RWPE2 (cell line): ENCODE data around the gene ZDHHC8.
A peak's percentile ranks its signal among the peaks of the same experiment; 100 is the strongest.

Source experiments
- ATAC-seq: fragments of 200-7000 bp; cut with Tn5 transposase; 3 replicates; pipeline ENCODE4 v1.9.1; 2021; ENCODE audit warnings: low read depth
- DNase-seq: peaks from one replicate; pipeline ENCODE4 v3.0.0-alpha.2; 2020; ENCODE audit warnings: low spot score
- H3K27ac ChIP-seq: fragments of 450-650 bp; 2 replicates; pipeline ENCODE4 v1.5.1; 2017; ENCODE audit warnings: mild to moderate bottlenecking; ENCODE audit not compliant: poor library complexity, severe bottlenecking
- H3K27me3 ChIP-seq: fragments of 250-450 bp; sonication (Bioruptor Pico); 2 replicates; pipeline ENCODE4 v1.5.1; 2021; ENCODE audit warnings: mild to moderate bottlenecking, moderate library complexity; ENCODE audit not compliant: insufficient read depth, poor library complexity, severe bottlenecking
- H3K36me3 ChIP-seq: fragments of 250-450 bp; sonication (Bioruptor Pico); 2 replicates; pipeline ENCODE4 v1.5.1; 2020; ENCODE audit warnings: low read depth, mild to moderate bottlenecking, moderate library complexity
- H3K4me1 ChIP-seq: fragments of 250-450 bp; sonication (Bioruptor Pico); 2 replicates; pipeline ENCODE4 v1.5.1; 2021; ENCODE audit warnings: mild to moderate bottlenecking, moderate library complexity; ENCODE audit not compliant: insufficient read depth, poor library complexity, severe bottlenecking
- H3K4me3 ChIP-seq: fragments of 250-450 bp; sonication (Bioruptor Pico); 2 replicates; pipeline ENCODE4 v1.5.1; 2021; ENCODE audit warnings: mild to moderate bottlenecking, moderate library complexity; ENCODE audit not compliant: severe bottlenecking
- H3K9me3 ChIP-seq: fragments of 250-450 bp; sonication (Bioruptor Pico); 2 replicates; pipeline ENCODE4 v1.5.1; 2021; ENCODE audit warnings: mild to moderate bottlenecking, moderate library complexity; ENCODE audit not compliant: severe bottlenecking
- CTCF ChIP-seq: fragments of 450-650 bp; IDR thresholded peaks from one replicate; pipeline ENCODE4 v1.5.1; 2017; ENCODE audit warnings: mild to moderate bottlenecking, moderate library complexity; ENCODE audit not compliant: poor library complexity, severe bottlenecking

Gene ZDHHC8

DNA sequence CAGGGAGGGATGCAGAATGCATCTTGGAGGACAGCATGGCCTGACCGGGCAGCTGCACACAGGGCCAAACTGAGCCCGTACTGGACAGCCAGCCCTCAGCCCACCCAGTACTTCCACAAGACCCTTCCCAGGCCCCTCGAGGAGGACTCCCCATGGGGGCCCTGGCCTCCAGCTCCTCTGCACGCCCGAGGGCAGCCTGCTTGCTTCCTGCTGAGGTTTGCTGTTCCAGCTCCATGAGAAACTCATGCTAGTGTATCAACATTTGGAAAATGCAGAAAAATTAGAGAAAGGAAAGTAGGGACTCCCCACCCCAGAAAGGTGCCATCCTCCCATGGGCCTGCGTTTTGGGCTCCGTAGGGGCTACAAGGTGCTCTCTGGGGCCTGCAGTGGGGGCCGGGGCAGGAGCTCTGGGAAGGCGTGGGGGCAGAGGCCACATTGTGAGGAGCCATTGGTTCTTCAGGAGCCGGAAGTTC lies 40.6 kb downstream of the ZDHHC8 start:
- Histone ChIP-seq H3K4me3 (no peak overlapping the region), H3K36me3 (no peaks in the 10 kb centered on the region), H3K27ac (no peak overlapping the region), H3K9me3 (peaks cover 4% of the 10 kb centered on the region), H3K4me1 (no peaks in the 10 kb centered on the region), H3K27me3 (no peaks in the 10 kb centered on the region)
- no peak for TF ChIP-seq CTCF
- ATAC-seq = no peak
- no peak for DNase-seq

- Histone ChIP-seq H3K4me1 (no peaks in the 10 kb centered on the region), H3K27me3 (no peaks in the 10 kb centered on the region), H3K9me3 (peaks cover 1% of the 10 kb centered on the region), H3K27ac (no peak overlapping the region), H3K4me3 (no peak overlapping the region), H3K36me3 (no peaks in the 10 kb centered on the region)
- no peak for TF ChIP-seq CTCF
- DNase-seq (no peak), ATAC-seq (no peak)
Observed at GRCh38 chr22:20173246-20173645, 41.6 kb downstream of the ZDHHC8 start.

DNA sequence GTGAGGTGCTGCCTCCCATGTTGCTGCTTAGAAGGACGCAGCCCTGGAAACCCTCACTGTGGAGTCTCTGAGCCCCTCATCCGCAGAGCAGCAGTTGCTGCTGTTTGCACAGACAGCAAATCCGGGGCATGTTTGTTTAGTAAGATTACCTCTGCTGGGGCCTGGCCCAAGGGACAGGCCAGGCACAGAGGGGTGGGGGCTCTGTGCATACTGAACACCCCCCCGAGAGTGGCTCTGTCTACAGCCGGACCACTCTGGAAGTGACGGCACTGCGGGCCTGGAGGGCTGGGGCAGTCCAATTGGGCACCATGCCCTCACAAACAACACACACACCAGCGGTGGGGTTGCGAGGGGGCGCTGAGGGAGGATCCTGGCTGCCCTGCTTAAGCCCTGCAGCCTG lies 42.2 kb downstream of the ZDHHC8 start:
- no peak overlapping the region for H3K27ac ChIP-seq
- no peaks in the 10 kb centered on the region for H3K36me3 ChIP-seq
- ATAC-seq (no peak), DNase-seq (no peak)
- peaks cover 1% of the 10 kb centered on the region for H3K9me3 ChIP-seq
- TF ChIP-seq CTCF = no peak
- H3K4me1 ChIP-seq = no peaks in the 10 kb centered on the region
- H3K27me3 ChIP-seq = no peaks in the 10 kb centered on the region
- H3K4me3 ChIP-seq = no peak overlapping the region

DNA sequence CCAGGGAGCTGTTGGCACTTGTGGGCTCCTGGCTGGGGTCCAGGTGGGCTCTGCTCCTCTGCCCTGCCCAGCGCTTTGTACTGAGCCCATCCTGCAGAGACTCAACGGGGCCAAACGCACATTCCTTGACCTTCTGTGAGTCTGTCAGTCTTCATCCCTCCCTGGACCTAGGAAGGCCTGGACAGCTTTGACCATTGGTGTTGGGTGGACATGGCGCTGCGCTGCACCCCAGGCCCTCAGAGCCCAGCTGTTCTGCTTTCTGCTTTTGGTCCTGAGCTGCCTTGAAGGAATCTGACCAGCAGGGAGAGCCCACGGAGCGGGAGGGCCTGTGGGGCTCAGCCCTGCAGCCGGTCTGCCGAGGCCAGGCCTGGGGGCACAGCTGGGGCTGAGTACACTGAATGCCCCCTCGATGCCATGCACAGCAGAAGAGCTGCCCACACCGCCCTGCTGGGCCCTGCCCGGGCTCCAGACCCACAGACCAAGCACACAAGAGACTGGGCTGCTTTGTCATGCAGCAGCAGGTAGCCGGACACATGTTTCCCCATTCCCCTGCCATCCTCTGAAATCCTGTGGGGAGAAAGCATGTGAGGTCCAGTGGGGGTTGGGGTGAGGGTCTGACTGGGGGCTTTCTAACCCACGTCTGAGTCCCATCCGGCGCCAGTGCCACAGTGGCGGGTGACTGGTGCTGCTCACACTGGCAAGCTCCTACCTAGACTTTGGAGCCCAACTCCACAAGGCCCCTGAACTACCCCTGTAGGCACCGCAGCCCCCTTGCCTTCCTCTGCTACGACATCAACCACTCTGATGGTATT lies 43.4 kb downstream of the ZDHHC8 start:
- TF ChIP-seq CTCF = peak; percentile 41
- no peaks in the 10 kb centered on the region for H3K4me1 ChIP-seq
- peak; percentile 63 for ATAC-seq
- no peaks in the 10 kb centered on the region for H3K27me3 ChIP-seq
- no peaks in the 10 kb centered on the region for H3K36me3 ChIP-seq
- H3K4me3 ChIP-seq = no peak overlapping the region
- H3K9me3 ChIP-seq = peaks cover 1% of the 10 kb centered on the region
- no peak for DNase-seq
- H3K27ac ChIP-seq = no peak overlapping the region

- H3K27me3 ChIP-seq = no peaks in the 10 kb centered on the region
Observed at GRCh38 chr22:20175597-20175900, 43.9 kb downstream of the ZDHHC8 start.

More at GRCh38 chr22:20175597-20175900, 43.9 kb downstream of the ZDHHC8 start:
- ATAC-seq (no peak; the same call in 2 of the 3 replicates), DNase-seq (no peak)
- no peaks in the 10 kb centered on the region for H3K36me3 ChIP-seq
- no peak overlapping the region for H3K4me3 ChIP-seq
- no peaks in the 10 kb centered on the region for H3K4me1 ChIP-seq
- H3K9me3 ChIP-seq = peaks cover 1% of the 10 kb centered on the region
- no peak for TF ChIP-seq CTCF
- H3K27ac ChIP-seq = no peak overlapping the region
